GM19395 (cell line): ENCODE results near the gene GALNT9.

Source experiments
- ATAC-seq: cut with Tn5 transposase; IDR thresholded peaks from one replicate; pipeline ENCODE4 v1.9.1; 2021; ENCODE audit warnings: mild to moderate bottlenecking, moderate library complexity; ENCODE audit not compliant: unreplicated experiment

The GALNT9 gene

DNA sequence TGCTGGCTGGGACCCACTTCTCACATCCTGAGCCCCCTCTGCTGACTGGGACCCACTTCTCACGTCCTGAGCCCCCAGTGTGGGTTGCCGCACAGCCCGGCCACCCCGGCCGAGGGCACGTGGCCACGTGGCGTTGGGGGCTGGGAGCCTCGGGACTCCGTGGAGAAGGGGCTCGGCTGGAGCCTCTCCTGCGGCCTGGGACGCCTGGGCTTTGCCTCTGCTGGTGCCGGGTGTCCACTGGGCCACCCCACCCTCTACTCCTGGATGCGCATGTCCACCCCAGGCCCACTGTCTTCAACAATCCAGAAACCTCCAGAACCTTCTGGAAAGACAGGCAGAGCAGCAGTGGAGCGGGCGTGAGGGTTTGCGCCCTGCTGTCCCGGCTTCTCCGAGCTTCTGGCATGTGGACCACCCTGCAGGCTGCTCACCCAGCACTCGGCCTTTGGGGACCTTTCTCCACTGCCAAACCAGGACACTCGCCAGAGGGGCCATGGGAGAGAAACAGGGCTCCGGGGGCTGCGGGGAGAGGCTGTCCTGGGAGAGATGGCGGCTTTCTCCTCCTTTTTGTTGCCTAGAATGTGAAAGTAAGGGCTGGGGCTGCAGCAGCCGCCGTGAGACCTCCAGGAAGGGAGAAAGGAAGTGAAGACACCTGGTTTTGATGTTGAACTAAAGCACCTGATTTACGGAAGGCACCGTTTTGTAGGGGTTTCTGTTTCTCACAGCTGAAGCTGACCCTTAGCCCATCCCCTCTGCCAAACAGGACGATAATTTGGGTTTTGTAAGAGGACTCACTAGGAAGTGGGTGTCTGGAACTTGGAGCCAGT is 155.2 kb downstream of the GALNT9 start:
- ATAC-seq, result no peak

DNA sequence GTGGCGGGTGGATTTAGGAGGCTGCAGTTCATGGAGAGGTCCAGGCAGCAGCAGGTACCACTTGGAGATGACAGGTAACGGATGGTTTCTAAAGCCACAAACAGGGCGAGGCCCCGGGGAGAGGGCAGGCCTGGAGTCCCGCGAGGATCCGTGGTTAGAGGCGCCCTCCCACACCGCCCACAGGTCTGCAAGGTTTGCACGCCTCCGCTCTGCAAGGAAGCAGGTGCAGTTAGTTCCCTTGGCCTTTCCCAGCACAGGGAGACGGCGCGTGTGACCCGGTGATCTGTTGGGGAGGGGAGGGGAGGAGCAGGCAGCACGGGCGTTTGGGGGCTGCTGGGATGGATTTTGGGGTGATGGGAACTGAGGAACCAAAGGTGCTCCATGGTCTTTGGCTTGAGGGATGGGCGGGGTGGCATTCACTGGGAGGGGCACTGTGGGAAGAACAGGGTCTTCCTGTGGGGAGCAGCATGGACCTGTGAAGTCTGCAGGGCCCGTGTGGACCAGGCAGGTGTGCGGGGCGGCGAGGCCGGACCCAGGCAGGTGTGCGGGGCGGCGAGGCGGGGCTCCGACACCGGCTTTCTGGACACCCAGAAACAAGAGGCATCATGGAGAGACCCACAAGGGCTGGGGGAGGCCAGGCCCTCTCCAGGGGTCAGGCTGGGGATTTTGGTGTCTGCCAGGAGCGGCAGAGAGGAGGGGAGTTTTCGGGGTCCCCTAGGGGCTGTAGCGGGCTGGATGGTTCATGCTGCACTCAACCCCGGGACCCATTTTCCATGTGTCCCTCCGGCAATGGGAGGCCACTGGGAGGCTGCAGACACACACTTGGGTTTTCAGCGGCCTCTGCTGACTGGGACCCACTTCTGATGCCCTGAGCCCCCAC is 156.0 kb downstream of the GALNT9 start:
- no peak for ATAC-seq

DNA sequence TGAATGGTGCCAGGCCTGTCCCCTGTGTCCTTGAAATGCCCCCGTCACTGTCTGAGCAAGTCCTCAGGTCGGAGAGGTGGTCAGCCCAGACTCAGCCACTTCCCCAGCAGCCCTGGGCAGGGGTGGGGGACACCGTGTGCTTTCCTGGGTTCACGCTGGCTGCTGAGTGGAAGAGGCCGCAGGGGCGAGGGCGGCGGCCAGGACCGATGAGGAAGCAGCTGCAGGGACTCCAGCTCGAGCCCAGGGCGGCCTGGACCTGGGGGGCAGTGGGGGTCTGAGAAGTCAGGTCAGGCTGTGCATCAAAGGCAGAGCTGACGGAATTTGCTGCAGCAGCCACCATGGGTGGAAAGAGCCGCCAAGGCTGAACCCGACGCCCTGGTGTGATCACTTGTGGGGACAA is 156.8 kb downstream of the GALNT9 start:
- ATAC-seq, result no peak

DNA sequence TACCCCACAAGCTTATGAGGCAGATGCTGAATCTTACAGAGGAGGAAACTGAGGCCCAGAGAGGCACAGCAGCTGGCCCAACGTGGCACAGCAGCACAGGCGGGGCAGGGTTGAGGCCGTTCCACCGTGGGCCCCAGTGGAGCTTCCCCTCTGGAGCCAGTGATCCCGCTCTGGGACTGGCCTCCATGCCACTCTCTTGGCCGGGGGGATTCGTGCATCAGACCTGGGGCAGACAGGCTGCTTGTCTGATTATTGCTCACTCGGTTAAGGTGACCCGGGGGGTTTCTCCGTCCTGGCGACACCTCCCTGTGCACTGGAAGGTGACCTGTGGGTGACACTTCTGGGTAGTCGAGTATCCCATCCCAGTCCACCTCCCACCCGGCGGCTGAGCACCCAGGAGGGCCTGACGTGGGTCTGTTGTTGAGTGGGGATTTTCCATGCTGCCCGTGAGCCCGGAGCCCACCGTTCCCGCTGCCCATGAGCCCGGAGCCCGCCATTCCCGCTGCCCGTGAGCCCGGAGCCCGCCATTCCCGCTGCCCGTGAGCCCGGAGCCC is 157.3 kb downstream of the GALNT9 start:
- ATAC-seq, result no peak

DNA sequence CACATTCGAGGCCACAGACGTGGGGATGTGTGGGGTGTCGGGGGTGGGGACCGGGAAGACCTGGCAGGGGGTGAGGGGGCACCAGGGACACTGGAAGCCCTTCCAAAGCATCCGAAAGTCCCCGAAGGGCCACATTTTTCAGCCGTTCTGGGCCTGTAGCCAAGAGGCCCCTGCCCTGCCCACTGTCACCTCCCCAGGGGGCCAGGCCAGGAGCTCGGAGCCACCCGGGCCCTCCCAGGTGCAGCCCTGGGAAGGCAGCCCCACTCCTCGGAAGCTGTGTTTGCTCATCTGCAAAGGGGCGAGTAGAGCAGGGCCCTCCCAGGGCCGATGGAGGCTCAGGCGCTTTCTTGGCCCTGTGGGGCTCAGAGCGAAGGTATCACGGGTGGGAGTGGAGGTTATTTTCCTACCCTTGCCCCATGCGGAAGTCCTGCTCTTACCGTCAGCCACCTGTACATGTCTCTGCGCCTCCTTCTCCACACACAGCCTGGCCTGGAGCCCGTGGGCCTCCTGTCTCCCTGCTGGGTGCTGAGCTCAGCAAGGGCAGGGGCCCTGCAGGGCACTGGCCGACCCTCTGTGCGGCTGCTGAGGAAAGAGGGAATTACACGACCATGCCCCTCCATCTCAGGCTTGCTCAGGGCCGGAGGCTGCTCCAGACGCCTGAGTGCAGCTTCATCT is 158.0 kb downstream of the GALNT9 start:
- no peak for ATAC-seq

DNA sequence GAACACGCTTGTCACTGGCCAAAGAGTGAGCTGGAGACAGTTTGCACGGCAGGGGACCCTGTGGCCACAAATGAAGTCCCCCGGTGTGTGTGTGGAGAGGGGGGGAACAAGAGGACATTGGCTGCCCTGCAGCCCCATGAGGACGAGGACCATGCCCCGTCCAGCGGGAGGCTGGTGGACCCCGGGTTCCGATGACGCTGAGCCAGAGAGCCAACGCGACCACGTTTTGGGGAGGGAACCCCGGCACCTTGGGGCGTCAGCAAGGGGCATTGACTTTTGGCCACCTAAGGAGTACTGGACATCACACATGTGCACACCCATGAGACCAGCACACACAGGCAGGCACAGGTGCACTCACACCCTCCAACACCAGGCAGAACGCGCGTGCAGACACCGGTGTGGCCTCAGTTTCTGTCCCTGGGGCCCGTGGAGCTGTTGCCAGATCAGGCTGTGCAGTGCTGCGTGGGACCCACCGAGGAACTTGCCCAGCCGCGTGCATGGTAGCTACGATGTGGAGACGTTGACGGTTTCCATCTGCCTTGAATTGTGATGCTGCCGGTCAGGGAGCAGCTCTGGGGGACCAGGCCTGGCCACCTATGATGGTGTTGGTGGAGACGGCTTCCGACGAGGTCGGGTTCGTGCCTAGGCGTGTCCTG is 158.6 kb downstream of the GALNT9 start:
- ATAC-seq, result no peak

DNA sequence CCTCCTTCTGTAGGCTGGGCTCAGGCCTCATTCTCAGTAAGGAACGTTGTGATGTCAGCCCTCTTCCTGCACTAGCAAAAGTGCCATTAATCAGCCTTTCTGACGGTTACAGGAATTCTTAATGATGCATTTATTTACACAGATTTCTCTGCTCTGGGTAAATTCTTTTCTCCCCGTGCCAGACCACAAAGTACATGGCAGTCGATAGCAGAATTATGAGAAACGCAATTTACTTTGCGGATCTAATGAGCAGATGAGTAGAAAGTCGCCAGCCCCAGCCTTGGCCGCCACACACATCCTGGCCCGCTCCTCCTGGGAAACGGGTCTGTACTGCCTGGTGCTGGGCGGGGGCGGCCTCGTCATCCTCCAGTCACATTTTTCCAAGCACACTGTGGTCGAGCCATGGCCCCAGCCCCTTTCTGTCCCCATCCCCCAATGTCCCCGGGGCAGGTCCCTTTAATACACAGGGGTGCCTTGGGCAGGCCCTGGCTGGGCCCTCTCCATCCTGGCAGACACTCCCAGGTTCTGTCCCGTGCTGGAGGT is 159.2 kb downstream of the GALNT9 start:
- ATAC-seq, result no peak

DNA sequence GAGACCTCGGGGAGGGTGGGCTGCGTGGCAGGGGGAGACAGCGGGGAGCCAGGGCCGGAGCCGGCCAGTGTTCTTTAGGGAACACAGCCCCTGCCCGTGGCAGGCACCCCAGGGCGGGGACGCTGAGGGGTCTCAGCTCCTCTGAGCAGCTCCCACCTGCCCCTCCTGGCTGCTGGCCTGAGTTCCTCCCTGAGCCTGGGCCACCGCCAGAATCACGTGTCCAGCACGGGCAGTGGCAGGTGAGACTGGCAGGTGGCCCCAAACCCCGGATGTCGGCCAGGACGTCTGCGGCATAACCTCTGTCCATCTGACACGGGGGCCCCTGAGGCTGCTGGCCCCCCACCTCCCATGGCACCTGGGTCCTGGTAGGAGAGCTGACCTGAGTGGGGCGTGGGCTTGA is 160.0 kb downstream of the GALNT9 start:
- no peak for ATAC-seq

DNA sequence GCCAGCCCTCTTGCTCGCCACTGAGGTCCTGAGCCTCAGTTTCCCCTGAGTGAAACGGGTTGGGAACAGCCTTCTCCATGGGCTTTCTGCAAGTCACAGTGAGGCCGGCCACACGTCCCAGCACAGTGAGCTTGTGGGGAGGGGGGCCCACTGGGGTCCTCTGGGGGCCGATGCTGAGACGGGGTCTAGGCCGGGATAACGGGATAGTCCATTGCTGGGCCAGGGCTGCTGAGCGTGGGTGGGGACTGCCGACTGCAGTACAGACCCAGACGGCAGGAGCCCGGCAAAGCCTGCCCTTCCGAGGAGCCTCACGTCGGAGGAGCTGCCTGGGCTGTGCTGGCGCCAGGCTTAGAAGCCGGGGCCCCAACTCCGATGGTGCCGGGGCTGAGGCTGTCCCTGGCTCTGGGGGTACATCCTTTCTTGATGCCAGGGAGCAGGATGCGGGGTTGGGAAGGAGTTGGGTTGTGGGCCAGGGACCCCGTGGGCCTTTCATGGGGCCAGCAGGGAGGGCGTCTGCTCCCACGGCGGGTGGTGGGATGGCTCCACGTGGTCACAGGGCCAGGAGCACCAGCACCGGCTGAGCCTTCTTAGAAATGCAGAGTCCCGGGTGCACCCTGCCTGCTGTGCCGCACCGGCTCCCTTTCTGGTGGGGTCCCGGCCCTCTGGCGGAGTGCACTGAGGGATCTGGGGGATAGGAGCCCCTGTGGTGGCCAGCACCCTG is 160.9 kb downstream of the GALNT9 start:
- ATAC-seq, result no peak

DNA sequence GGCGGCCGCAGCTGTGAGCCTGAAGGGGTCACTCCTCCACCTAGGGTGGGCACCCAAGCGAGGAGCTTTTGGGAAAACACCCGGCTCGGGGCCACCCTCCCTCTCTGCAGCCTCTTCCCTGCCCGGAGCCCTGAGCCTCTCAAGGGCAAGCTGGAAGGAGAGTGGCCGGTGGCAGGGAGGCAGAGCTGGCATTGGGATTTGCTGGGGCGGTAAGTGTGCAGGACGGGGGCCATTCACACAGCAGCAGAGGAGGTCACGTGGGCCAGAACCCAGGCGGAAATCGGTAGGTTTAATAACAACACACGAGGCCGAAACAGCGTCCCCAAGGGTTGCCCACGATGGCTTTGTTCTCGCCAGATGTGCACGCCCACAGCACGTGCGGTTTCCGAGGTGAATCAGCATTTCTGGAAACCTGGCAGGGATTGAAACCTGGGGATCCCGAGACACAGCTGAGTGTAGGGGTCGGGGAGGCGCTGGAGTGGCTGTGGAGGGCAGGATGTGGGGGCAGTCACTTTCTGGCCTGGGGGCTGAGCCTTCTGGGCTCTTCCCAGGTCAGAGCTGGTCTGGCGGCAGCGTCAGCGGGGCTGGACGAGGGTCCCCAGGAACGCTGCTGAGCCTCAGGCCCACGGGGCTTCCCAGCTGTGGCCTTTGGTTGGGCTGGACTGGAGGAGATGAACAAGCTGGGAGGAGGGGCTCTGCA is 161.6 kb downstream of the GALNT9 start:
- ATAC-seq, result no peak

DNA sequence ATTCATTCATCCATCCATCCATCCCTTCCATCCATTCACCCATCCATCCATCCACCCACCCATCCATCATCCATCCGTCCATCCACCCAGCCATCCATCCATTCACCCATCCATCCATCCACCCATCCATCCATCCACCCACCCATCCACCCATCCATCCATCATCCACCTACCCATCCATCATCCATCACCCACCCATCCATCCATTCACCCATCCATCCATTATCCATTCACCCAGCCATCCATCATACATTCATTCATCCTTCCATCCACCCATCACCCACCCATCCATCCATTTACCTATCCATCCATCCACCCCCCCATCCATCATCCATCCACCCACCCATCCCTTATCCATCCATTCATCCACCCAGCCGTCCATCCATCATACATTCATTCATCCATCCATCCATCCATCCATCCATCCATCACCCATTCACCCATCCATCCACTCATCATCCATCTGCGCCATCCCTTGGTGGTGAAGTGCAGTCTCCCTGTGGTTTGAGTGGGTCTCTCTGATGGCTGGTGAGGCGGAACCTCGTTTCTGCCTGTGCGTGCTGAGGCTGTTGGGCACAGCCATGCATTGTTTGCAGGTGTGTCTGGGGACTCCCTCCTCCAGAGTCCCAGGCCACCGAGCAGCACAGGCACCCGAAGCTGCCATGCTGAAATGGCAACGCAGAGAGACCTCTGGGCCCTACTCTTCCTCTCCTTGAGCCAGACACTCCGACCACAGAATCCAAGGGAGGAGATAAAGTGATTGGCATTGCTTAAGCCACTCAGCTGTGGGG is 162.4 kb downstream of the GALNT9 start:
- ATAC-seq, result no peak

DNA sequence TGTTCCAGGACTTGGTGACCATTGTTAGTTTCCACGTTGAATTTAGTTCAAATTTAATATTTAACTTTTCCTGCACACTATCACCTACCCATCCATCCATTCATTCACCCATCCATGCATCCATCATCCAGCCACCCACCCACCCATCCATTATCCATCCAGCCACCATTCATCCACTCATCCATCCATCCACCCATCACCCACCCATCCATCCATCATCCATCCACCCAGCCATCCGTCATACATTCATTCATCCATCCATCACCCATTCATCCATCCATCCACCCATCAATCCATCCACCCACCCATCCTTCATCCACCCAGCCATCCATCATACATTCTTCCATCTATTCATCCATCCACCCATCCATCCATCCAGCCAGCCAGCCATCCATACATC is 163.3 kb downstream of the GALNT9 start:
- no peak for ATAC-seq

DNA sequence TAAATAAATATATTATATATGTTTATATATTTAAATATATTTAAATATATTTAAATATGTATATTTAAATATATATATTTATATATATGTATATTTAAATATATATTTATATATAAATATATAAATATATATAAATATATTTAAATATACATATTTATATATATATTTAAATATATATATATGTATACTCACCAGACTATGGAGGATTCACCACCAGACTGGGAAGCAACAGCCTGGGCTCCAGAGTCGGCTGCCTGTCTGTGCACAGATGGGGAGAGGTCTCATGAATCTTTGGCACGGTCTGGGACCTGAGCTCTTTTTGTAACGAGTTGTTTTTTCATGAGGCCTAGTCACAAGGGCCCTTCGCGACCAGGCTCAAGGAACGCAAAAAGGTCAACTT is 163.8 kb downstream of the GALNT9 start:
- no peak for ATAC-seq

DNA sequence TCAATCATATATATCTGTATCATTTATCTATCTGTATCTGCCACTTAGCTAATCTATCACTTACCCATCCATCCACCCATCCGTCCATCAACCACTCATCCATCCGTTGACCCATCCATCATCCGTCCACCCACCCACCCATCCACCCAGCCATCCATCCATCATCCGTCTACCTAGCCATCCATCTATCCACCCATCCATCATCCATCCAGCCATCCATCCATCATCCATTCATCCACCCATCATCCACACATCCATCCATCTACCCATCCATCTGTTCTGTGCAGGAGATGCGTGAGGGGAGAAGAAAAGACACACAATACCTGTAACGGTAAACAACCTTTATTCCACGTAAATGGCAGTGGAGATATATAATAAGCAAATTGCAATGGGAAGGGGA is 165.0 kb downstream of the GALNT9 start:
- ATAC-seq, result no peak

DNA sequence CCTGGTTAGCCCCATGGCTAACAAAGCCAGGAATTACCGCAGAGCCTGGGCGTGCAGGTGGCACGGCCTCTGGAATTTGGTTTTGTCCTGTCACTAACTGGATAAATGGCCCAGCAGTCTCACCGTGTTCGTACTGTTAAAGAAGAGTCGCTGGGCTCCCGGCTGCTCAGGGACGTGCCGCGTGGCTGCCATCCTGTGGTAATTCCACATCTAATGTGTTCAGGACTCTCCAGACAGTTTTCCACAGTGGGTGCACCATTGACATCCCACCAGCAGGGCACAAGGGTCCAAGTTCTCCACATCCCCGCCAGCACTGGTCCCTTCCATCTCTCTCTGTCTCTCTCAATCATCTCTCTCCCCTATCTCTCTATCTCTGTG is 165.5 kb downstream of the GALNT9 start:
- ATAC-seq, result no peak

DNA sequence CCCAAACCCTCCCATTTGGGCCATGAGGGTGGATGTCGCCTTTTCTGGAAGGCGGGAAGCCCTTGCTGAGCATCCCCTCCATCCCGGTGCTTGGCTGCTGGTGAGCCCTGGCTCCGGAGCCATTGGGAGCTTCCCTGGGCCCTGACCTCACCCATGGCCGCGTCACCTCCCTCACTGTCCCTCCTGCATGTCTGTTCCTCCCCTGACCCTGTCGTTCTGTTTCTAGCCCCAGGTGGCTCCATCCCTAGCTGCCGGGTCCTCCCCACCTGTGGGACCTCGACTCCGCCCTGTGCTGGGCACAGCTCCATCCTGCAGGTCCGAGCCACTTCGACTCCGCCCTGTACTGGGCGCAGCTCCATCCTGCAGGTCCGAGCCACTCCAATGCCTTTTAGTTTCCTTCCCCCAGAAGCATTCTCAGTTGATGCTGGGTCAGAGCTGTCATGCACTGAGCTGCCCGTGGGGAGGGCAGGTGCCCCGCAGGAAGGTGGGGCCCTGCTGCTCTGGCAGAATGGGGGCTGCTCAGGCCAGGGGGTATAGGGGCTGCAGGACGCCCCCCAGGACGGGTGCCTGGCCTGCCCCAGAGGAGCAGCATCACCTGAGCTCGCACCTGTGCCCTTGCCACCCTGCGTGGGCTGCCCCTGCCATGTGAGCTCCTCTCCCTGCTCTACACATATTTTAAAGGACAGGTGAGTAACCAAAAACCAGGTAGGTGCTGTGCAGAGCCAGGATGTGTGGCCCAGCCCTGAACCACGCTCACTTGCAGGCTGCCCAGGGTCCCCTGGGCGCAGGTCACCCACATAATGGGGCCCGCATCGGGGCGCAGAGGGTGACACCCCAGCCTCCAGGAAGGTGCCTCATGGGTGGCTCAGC is 166.1 kb downstream of the GALNT9 start:
- no peak for ATAC-seq

DNA sequence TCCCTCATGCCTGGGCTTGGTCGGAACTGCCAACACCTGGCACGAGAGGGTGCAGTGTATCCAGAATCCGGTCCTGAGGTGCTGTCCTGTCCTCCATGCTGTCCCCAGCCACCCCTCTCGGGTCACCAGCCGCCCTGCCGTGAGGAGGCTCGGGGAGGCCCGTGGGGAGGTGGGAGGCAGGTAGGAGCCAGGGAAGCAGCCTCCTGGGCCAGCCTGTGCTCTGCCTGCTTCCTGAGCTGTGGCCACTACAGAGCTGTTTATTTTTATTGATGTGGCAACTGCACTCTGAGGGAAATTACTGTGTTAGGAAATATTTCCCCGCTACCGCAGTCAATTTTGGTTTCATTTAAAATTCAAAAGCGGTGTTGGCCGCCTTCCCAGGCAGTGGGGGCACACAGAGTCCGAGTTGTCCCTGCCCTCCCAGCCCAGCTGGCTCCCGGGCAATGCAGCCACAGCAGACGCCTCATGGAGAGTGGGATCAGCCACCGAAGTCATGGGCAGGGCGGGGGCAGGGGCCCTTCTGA is 166.8 kb downstream of the GALNT9 start:
- no peak for ATAC-seq
